ENCODE results near the gene GTPBP8. TPM values are rescaled to one million over a fixed set of nuclear protein-coding genes. Genes with fewer than 3 reads are reported as not detected.

Gene GTPBP8
- total and polyA plus RNA-seq, 2 of the 8 experiments (the other 6 are each of a cell fraction or from before 2014, with no cell fraction given): 25.8 to 27.6 TPM

DNA sequence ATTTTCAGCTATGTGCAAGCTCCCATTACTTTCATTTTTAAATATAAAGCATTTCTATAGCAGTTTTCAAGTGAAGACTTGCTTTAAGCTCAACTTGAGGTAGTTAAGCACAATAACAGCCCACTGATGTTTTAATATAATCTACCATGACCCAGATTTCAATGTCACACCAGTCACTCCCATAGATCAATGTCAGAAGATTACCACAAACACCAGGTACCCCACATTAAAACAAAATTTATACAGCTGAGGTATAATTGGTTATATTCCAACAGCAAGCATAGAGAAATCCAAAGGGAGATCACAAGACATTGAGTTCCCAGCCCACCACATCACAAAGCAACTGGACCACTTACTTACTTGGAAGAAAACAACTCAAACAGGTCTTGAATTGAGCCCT, 22.8 kb downstream of the GTPBP8 start (continued):
- TF ChIP-seq HDAC6 (IDR thresholded peaks at IDR 0.05; ENCODE audit: low read depth, low read length): no peak
- no peak for TF ChIP-seq EZH2 (IDR thresholded peaks at IDR 0.05; ENCODE audit: low read depth, low read length, severe bottlenecking)
- no peak for TF ChIP-seq TAF7 (optimal IDR thresholded peaks at IDR 0.05; ENCODE audit: borderline replicate concordance, low read depth, low read length)
- no peak for TF ChIP-seq CHD2 (IDR thresholded peaks at IDR 0.05; ENCODE audit: low read length)
- no peak for TF ChIP-seq CBX5 (IDR thresholded peaks at IDR 0.05; ENCODE audit: low read depth, low read length)
- TF ChIP-seq CBX8 (IDR thresholded peaks at IDR 0.05; ENCODE audit: borderline replicate concordance, low read depth, low read length): no peak
- TF ChIP-seq RNF2 (IDR thresholded peaks at IDR 0.05; ENCODE audit: borderline replicate concordance, low read depth, low read length, missing control alignments, poor library complexity, severe bottlenecking): no peak
